Measurements from ENCODE around the gene ERAL1. TPM values are rescaled to one million over a fixed set of nuclear protein-coding genes. Genes with fewer than 3 reads are reported as not detected.

ERAL1 gene
- total and polyA plus RNA-seq, 2 of the 4 experiments (the other 2 are of a cell fraction) = 34.1 to 62.3 TPM

- H2BK5ac ChIP-seq (ENCODE audit: low read depth, low read length, poor library complexity, severe bottlenecking) = no peak overlapping the region
- CTCF ChIA-PET = interaction anchor here (0.6 kb wide), 1 partner anchor 35 kb away, joined by 4 read pairs; no protein-coding TSS in a partner anchor
- dilution Hi-C loops (cut with HindIII; ENCODE audit: low sequenced_read_pairs, unreplicated experiment) = no loop called here
- H4K8ac ChIP-seq (ENCODE audit: low read depth in 2 of 2, low read length in 2 of 2) = no peak overlapping the region
- intact Hi-C loops (cut with micrococcal nuclease) = no loop called here
- no peak overlapping the region for H3K9ac ChIP-seq (ENCODE audit: low read depth, low read length)
- no peak overlapping the region for H3K4me3 ChIP-seq (ENCODE audit: insufficient read depth, low read depth, low read length)
- ATAC-seq (ENCODE audit: low read depth) (no peak), DNase-seq (no peak)
- no peak overlapping the region for H3K14ac ChIP-seq (replicated peaks; ENCODE audit: low read depth, low read length)
- H2AK9ac ChIP-seq (replicated peaks; ENCODE audit: low read depth, low read length, poor library complexity) = no peak overlapping the region
- in situ Hi-C loops (cut with MboI; ENCODE audit: low sequenced_read_pairs) = no loop called here
- H3K27ac ChIP-seq (ENCODE audit: insufficient read depth, low read length) = no peak overlapping the region
- no peak overlapping the region for H3K23ac ChIP-seq (ENCODE audit: low read depth, low read length)
- no peak overlapping the region for H2AFZ ChIP-seq (replicated peaks; ENCODE audit: low read length, poor library complexity)
- H2BK15ac ChIP-seq (ENCODE audit: low read depth, low read length) = no peak overlapping the region
- H3K36me3 ChIP-seq (ENCODE audit: control insufficient read depth, insufficient read depth, low read length) = no peaks in the 10 kb centered on the region
- no peaks in the 10 kb centered on the region for H3K9me1 ChIP-seq (ENCODE audit: insufficient read depth, low read length)
- H3K27me3 ChIP-seq (ENCODE audit: control insufficient read depth, insufficient read depth, low read length) = 0 out of 2 replicates have a peak, but pooled peaks cover 2% of the 10 kb centered on the region
- H2BK20ac ChIP-seq (ENCODE audit: low read depth, low read length) = no peak overlapping the region
- H4K91ac ChIP-seq (ENCODE audit: insufficient read depth, low read depth, low read length) = no peak overlapping the region
- H3K79me1 ChIP-seq (ENCODE audit: low read depth in 1 of 2, low read length in 2 of 2) = no peaks in the 10 kb centered on the region
- H4K20me1 ChIP-seq (ENCODE audit: insufficient read depth, low read length) = no peaks in the 10 kb centered on the region
- TF ChIP-seq RFX5 (IDR thresholded peaks at IDR 0.05; ENCODE audit: low read depth, low read length) (no peak), RCOR1 (IDR thresholded peaks at IDR 0.05; ENCODE audit: insufficient replicate concordance, low read length) (no peak), MXI1 (IDR thresholded peaks at IDR 0.05; ENCODE audit: borderline replicate concordance, low read depth, low read length) (no peak), CHD1 (IDR thresholded peaks at IDR 0.05; ENCODE audit: low read depth, low read length) (no peak), MAFK (IDR thresholded peaks at IDR 0.05; ENCODE audit: low read depth, low read length) (no peak), SMC3 (IDR thresholded peaks at IDR 0.05; ENCODE audit: low read depth, low read length) (no peak), MAZ (IDR thresholded peaks at IDR 0.05; ENCODE audit: borderline replicate concordance, low read depth, low read length) (no peak), CTCF (conservative IDR thresholded peaks at IDR 0.05; ENCODE audit: low read depth, low read length) (no peak), USF2 (IDR thresholded peaks at IDR 0.05; ENCODE audit: low read depth, low read length) (no peak), POLR2A (IDR thresholded peaks at IDR 0.05; ENCODE audit: low read depth, low read length) (no peak), NFE2L2 (IDR thresholded peaks at IDR 0.05; ENCODE audit: low read depth, low read length) (no peak), BHLHE40 (IDR thresholded peaks at IDR 0.05; ENCODE audit: low read depth, low read length) (no peak), FOS (IDR thresholded peaks at IDR 0.05; ENCODE audit: low read depth, low read length) (no peak), ELK1 (IDR thresholded peaks at IDR 0.05; ENCODE audit: borderline replicate concordance, low read depth, low read length) (no peak), CEBPB (IDR thresholded peaks at IDR 0.05; ENCODE audit: low read depth, low read length) (no peak), RAD21 (IDR thresholded peaks at IDR 0.05; ENCODE audit: low read length) (no peak)
- no CpG with 5 or more reads among the region's 7 CpGs for WGBS, 2 experiments (ENCODE audit: extremely low coverage in 2 of 2, insufficient read length in 1 of 2)
- no peak overlapping the region for H2AK5ac ChIP-seq (ENCODE audit: low read depth, low read length)
- no peaks in the 10 kb centered on the region for H3K4me1 ChIP-seq (ENCODE audit: control insufficient read depth, insufficient read depth, low read length)
- no peak overlapping the region for H3K4me2 ChIP-seq (ENCODE audit: low read depth, low read length)
- no peak overlapping the region for H3K18ac ChIP-seq (ENCODE audit: low read depth, low read length)
- POLR2A ChIA-PET (ENCODE audit: unreplicated experiment) = no interaction called here
- no peak overlapping the region for H3K4ac ChIP-seq (ENCODE audit: low read depth, low read length)
- H4K5ac ChIP-seq (ENCODE audit: low read depth, low read length) = no peak overlapping the region
- no peaks in the 10 kb centered on the region for H3K9me3 ChIP-seq (ENCODE audit: control insufficient read depth, insufficient read depth, low read length)
- no peak overlapping the region for H2BK120ac ChIP-seq (ENCODE audit: low read depth, low read length)
- no TSS peak for BruUV-seq (replicated peaks)
- no peak overlapping the region for H3K56ac ChIP-seq (ENCODE audit: extremely low read depth, insufficient read depth, low read length)
These were observed 12.5 kb downstream of the ERAL1 start for GRCh38 chr17:28867276-28867675.
